ENCODE data around the gene HDAC11.
"Not testable (repeated sequence)": the region's sequence is repeated elsewhere in the genome, so short reads cannot be mapped to it uniquely, and the experiment has no call there.

The HDAC11 gene

DNA sequence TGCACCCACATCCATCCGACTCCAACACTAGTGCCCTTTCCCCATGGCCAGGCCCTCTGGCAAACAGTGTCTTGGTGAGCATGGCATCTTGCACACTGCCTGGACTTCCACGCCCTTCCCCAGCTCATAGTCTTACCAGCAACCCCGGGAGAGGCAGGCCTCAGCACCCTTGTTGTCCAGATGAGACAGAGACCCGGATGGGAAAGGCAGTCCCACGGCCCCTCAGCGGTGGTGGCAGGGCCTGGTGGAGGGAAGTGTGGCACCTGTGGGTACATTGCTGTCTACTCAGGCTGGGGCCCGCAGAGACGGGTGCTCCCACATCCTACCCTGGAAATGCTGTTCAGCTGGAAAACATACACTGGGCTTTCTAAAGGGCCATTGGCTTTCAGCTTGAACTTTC, 28.4 kb downstream of the HDAC11 start:
- no peak for DNase-seq

DNA sequence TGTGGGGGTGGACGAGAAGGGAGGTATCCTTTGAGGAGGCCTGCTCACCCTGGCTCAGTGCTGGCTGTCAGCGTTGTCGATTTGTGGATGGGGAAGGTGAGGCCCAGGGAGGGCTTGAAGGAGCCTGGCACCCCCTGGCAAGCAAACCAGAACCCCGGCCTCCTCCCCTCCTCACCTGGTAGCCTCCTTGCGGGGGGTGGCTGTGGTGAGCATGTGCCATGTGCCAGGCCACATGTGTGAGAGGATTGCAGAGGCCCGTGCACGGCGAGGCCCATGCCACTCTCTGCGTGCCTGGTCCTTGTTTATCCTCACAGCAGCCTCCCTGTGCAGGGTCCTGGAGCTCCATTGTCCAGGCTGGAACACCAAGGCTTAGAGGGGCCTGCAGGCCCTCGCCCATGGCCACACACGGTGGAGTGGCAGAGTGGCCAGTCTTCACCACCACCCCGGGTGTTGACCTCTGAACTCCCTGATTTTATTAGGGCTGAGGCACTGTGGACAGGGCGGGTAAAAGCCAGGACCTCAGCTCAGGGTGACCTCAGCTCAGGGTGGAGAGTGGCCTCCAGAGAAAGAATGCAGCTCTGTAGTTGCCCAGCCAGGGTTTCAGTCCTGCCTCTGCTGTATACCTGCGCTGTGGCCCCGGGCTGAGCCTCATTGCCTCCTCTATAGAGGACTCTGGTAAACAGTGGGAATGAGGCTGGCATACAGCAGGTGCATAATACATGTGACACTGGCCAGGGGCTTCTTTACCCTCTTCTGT, 29.1 kb downstream of the HDAC11 start:
- DNase-seq: no peak

DNA sequence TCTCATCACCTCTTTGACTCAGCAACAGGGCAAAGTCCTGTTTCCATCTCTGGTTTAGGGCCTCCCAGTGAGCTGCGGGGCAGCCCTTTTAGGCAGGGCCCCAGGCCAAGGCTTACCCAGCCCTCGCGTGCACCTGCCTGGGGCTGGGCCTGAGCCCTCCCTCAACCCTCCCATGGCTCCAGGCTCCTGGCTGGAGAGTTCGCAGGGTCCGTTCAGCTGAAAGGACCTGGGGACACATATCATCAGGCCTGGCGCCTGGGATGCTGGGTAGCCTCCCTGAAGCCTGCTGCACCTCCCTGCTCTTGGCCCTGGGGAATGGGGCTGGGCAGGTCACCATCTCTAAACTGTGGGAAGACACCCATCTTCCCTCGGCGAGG, 29.7 kb downstream of the HDAC11 start:
- DNase-seq: no peak

DNA sequence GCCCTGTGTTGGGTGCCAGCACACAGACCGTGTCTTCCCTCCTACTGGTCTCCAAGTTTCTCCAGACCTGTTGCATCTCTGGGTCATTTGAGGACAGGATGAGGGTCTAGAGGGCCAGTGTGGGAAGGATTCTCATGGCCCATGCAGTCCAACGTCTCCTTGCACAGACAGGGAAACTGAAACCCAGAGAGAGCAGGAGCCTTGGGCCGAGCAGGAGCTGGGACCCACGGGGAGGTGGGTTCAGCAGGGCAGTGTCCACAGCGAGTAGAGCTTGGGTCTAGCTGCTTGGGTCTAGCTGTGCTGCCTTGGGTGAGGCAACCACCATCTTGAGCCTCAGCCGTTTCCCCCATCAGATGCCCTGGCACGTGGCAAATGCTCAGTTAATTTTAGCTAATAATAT, 32.3 kb downstream of the HDAC11 start:
- no peak for DNase-seq

DNA sequence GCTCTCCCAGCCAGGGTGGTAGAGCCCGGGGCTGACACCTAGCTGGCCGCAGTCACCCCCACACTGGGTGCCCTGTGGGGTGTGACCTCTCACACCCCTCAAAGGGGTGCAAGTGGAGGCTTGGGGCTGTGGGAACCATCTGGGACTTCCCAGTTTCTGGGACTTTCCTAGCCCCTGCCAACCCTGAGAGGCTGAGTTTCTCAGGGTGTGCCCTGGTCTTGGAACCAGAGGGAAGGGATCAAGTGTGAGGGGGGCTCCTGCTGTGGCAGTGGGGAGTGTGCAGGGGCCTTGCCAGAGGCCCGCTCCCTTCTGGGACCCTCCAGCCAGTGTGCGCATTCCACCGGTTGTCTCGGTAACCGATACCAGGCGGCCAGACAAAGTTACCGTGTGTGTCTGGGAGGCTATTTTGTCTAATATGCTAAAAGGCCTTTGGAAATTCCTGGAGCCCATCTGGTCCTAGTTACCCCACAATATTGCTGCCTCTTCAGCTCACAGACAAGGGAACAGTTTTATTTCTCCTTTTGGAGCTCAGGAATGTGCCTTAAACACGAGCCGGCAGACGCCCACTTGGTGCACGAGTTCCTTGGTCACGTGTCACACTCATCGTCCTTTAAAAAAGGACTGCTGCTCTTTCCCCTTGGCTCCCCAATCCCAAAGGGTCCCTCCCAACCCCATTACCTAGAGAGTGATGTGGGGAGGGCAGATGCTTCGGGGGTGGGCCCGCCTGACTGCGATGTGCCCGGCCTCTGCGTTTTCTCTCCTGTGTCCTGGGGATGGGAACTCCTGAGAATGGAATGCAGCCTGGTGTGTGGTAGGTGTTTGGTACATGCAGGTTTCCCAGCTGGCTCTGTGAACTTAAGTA, 33.2 kb downstream of the HDAC11 start:
- DNase-seq: no peak

DNA sequence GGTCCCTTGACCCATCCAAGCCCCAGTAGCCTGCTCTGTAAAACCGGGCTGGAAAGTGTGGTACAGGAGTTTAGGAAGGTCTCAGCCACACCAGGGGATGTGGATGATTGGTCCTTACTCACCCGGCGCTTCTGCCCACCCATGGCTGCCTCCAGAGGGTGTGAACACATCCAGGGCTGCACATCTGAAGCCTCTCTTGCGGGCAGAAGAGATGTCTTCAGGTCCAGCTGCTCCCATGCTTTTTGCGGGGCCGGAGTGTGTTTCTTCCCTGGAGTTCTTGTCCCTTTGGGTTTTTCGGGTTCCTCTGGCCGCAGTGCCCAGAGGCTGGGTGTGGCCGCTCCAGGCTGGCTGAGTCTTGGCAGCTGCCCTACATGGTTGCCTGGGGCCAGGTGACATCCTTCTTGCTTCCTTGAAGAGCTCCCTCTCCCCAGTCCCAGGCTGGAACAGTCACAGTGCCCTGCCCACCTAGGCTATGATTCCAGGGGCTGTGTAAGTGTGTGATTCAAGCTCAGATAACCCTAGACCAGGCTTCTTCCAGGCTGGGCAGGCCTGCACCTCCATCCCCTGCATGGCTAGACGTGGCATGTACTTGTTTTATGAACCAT, 33.9 kb downstream of the HDAC11 start:
- DNase-seq: no peak

DNA sequence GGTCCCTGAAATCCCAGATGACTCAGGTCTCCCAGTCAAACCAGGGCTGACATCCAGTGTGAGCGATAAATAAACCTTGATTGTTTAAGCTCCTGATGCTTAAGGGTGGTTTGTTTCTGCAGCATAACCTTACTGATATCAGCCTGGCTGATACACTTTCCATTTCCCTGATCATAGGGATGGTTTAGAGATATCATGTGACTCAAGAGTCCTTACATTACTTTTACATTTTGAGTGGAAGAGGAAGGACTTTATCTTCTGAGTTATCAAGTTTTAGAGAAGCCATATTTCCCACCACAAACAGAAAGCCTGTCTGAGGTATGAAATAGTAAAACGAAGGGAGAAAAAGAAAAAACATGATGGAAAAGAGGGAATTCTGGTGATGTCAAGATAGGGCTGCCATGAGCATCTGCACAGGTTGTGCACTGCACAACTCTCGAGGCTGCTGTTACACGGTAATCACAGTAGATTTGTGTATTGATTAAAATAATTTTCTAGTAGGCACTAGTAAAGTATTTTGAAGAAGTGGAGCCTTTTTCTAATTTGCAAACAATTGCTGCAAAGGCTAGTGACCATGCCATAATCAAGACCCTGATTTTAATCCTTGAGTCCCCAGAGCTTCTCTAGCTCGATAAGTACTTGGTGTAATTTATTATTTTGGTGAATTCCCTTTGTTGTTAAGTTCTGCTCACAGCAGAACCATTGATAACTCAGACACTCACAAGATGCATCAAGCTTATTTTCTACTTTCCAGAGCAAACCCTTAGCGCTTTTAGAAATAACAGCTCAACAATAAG, 34.7 kb downstream of the HDAC11 start:
- DNase-seq: no peak

DNA sequence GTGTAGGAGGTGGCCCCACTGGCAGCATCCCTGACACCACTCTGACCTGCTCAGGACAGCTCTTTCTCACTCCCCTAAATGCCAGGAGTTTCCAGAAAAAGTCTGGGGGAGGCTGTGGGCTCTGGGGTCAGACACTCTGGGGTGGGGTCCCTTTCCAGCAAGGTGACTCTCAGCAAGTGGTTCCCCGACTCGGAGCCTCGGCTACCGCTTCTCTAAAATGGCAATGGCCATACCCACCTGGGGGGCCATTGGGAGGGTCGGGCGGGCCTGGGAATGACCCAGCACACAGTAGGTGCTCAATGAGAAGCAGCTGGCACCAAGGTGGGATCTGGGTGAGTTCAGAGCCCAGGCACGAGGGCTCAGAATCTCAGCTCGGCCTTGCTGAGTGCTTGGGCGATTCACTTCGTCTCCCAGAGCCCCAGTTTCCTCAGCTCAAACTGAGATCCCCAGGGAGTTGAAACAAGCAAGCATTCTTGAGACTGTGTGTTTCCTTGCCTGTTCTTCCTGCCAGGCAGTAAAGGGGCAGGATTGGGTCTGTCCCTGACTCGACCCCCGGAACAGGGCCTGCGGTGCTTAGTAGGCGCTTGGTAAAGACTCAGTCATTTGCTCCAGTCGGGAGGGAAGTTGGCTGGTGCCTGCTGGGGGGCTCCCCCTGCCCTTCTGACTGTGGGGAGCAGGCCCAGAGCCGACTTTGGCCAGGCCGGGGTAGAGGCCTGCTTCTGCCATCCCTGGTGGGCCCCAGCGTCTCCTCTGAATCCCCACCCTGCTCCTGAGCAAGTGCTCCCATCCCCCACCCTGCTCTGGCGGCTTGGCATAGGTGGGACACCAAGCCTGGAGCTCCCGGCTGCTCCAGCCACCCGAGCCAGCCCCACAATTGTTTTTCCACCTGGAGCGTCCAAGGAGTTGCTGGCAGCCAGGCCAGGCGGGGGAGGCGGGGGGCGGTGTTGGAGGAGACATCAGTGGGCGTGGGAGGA, 36.0 kb downstream of the HDAC11 start:
- no peak for DNase-seq

DNA sequence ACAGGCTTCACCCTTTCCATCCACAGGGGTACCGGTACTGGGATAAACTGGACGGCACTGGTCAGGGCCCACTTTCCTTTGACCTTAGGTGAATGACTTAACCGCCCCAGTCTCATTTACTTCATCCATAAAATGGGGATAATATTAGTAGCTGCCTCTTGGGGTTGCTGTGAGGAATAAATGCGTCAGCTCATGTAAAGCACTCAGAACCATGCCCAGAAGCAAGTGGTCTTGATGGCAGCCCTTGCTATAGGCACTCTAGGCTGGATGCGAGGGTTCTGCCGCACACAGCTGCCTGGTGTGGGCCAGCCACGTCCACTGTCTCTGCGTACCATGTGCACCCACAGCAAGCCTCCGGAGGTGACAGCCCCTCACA, 36.6 kb downstream of the HDAC11 start:
- DNase-seq: no peak

DNA sequence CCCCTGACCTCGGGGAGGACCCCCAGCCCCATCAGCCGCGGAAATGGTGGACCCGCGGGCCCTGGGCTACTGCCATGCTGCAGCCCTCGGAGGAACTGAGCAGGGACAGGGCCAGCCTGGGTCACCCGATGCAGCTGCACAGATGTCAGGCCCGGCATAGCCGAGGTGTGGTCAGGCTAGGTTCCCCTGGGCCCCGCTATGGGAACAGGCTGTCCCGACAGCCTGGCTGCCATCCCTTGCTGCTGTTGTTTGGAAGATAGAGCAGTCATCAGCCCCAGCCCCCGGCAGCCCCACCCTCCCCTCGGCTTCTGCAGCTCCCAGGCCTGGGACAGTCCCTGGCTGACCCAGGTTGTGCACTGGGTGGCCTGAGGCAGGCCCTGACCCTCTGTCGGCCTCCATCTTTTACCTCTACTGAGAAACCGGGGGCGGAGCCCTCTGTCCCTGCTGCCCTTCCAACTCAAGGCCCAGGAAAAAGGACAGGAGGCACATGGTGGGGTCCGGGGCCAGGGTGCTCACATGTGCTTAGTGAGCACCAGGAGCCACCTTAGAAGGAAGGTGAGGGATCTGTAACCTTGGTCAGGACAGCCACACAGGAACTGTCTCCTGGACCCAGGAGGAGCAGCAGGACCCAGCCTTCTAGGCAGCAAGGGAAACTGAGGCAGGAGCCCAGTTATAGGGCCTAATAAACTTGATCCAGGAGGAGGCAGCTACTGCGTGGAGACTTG, 37.3 kb downstream of the HDAC11 start:
- DNase-seq: no peak

DNA sequence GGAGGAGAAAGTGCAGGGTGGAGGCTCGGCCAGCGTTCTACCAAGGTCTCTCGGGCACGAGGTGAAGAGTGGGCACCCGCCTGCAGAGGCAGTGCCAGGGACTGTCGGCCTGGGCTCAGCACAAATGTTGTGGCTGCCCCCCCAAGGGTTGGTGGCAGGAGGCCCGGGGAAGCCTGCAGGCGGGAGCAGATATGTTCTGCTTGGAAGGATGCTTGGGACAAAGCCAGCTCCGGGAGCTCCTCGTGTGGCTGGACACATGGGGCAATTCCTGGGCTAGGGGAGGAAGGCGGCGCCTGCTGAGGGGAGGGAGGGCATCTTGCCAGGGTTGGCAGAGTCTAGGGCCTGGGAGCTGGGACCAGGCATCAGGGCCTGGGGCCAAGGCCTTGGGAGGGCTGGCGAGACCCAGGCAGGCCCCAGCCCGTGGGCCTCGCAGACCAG, 38.4 kb downstream of the HDAC11 start:
- DNase-seq: no peak

DNA sequence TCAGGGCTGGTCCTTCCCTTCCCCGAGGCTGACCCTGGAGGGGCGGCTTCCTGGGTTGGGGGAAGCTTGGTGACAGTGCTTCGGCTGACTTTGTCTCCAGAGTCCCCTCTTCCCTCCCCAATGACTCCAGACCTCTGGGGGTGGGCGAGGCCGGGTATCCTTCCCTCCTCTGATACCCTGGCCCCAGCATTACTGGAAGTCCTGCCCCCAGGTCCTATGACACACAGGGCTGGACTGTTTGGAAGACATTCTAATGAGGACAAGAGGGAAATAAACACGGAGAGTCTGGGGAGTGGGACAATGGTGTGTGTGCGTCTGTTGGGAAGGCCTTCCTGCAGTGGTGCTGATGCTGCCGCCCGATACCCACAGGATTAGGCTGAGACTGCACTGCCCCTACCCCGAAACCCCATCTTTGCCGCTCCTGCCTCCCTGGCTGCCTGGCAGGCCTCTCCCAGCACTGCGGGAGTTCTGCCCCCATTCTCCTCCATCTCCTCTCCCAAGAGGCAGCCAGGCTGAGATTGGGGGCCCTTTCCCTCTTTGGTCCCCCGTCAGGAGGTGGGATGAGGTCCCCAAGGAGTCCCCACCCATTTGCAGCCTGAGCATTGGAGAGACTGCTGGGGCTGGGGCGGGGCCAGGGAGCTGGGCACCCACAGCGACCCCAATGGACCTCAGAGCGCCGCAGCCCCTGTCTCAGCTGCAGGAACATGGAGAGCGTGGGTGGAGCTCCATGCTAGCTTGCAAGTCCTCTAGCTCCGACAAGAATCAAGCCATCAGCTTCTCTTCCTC, 39.1 kb downstream of the HDAC11 start:
- no peak for DNase-seq

DNA sequence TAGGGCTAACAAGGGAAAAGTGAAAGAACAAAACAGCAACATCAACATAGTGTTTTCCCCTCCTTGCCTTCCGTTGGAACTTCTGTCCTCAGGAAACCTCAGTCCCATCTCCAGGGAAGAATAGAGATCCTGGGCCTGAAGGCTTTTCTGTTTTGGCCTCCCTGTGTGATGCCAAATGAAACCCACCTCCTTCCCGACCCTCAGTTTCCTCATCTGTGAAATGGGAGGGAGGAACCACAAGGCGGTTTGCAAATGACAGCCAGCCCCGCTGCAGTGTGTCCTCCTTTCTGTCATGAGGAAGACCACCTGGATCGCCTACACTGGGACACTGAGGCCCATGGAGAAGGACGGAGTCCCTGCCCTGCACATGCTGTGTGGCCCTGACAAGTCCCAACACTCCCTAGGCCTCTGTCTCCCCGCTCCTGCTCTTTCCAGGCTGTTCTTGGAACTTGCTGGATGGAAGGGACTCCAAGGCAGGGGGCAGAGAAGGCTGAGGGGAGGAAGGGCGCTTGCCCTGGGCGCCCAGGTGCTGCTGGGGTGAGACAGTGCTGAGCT, 40.3 kb downstream of the HDAC11 start:
- DNase-seq: no peak

DNA sequence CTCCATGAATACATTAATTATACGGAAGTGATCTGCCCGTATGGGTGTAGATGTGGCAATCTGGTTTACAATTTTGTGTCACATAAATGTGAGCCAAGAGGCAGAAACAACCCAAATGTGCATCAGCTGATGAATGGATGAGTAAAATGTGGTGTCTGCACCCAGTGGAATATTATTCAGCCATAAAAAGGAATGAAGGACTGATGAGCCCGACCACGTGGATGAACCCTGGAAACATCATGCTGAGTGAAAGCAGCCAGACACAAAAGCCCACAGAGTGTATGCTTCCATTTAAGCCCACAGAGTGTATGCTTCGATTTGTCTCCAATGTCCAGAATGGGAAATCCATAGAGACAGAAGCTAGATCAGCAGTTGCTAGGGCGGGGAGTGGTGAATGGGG, 41.2 kb downstream of the HDAC11 start:
- no peak for DNase-seq

DNA sequence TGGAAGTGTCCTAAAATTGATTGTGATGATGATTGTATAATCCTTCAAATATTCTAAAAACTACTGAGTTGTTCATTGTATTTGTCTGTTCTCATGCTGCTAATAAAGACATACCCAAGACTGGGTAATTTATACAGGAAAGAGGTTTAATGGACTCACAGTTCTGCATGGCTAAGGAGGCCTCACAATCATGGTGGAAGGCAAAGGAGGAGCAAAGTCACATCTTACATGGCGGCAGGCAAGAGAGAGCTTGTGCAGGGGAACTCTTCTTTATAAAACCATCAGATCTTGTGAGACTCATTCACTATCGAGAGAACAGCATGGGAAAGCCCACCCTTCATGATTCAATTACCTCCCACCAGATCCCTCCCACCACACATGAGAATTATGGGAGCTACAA, 41.6 kb downstream of the HDAC11 start:
- not testable (repeated sequence) for DNase-seq

DNA sequence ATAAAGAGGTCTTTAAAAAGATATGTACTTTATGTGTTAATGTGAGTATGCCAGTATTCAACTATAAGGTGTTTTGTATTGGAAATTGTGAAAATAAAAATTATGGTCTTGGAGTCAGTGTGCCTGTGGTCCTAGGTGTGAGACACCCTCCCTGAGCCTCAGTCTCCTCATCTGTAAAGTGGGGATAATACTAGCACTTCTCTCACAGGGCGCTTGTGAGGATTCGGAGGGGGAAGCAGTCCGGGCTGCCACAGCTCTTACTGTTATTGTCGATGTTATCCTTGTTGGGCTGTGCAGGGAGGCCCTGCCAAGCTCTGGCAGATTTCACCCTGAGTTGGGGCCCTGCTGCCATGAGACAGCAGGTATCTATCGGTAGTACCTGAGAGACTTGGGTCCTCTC, 42.1 kb downstream of the HDAC11 start:
- DNase-seq: no peak

DNA sequence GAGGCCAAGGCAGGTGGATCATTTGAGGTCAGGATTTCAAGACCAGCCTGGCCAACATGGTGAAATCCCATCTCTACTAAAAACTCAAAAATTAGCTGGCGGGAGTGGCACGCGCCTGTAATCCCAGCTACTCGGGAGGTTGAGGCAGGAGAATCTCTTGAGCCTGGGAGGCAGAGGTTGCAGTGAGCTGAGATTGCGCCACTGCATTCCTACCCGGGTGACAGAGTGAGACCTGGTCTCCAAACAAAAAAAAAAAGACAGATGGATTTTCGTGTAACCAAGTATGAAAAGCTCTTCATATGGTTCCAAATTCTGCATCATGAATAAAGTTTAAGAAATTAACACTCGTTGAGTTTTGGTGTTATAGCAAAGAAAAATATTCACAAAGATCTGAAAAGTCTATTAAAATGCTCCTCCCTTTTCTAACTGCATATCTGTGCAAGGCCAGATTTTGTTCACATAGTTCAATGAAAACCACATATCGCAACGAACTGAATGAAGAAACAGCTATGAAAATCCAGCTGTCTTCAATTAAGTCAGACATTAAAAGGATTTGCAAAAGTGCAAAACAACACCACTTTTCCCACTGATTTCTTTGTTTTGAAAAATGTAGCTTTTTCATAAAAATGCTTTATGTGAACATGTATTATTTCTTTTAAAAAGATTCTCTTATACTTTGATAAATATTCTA, 45.0 kb downstream of the HDAC11 start:
- DNase-seq: no peak

DNA sequence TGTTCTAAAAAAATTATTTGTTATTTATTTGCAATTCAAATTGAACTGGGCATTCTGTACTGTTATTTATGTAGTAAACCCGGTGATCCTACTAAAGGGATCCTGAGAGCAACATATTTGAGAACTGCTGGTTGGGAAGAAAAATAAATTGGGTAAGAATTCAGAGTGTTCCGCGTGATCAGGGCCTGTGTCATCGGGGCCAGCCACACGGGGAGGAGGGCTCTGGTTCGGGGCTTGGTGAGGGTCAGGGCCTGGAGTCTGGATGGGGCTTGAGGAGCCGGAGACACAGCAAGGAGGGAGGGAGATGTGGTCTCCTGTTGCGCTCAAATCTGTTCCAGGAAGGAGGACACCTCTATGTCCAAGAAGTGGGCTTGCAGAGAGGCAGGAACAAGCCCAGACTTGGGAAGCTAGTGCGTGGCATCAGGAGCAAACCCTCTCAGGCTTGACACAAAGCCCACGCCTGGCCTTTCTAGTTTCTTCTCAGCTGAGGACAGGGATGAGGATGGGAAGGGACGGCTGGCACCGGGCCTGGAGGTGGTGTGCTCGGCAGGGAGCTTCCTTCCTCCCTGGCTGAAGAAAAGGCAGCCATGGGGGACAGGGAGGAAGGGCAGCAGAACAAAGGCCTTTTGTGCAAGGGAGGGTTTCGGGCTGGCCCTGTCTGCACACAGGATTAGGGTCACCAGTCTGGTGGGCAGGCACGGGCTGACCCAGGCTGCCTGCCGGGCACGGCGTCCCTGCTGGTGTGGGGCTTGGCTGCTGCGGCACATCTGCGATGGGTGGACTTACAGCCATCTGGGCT, 45.9 kb downstream of the HDAC11 start:
- no peak for DNase-seq

DNA sequence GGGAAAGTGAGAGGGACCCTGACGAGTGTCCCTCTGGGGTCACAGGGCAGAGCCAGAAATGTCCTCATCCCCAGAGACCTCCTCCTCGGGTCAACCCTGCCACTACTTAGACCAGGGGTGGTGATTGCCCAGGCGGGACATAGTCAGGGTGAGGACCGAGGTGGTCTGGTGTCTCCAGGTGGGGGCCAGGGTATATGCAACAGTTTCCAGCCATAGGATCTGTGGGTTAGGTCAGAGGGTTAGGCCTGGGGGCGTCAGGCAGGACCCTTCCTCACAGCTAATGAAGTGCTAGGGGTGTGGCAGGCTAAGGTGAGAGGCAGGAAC, 46.5 kb downstream of the HDAC11 start:
- DNase-seq: no peak
